Bronchus fibroblast of lung (primary cell): ENCODE measurements around the gene KRTAP10-4. TPM values are rescaled to one million over a fixed set of nuclear protein-coding genes. Genes with fewer than 3 reads are reported as not detected.

ENCODE experiments used
- total RNA-seq: library from RNA; depleted of rRNA; stranded (reverse); fragments of >200 nt; gene quantifications from 2 replicates; pipeline ENCODE4 v1.2.3, GENCODE V29; 2015

The KRTAP10-4 gene, protein sequence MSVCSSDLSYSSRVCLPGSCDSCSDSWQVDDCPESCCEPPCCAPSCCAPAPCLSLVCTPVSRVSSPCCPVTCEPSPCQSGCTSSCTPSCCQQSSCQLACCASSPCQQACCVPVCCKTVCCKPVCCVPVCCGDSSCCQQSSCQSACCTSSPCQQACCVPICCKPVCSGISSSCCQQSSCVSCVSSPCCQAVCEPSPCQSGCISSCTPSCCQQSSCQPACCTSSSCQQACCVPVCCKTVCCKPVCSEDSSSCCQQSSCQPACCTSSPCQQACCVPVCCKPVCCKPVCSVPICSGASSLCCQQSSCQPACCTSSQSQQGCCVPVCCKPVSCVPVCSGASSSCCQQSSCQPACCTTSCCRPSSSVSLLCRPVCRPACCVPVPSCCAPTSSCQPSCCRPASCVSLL
- total RNA-seq: not detected in 2 replicates

DNA sequence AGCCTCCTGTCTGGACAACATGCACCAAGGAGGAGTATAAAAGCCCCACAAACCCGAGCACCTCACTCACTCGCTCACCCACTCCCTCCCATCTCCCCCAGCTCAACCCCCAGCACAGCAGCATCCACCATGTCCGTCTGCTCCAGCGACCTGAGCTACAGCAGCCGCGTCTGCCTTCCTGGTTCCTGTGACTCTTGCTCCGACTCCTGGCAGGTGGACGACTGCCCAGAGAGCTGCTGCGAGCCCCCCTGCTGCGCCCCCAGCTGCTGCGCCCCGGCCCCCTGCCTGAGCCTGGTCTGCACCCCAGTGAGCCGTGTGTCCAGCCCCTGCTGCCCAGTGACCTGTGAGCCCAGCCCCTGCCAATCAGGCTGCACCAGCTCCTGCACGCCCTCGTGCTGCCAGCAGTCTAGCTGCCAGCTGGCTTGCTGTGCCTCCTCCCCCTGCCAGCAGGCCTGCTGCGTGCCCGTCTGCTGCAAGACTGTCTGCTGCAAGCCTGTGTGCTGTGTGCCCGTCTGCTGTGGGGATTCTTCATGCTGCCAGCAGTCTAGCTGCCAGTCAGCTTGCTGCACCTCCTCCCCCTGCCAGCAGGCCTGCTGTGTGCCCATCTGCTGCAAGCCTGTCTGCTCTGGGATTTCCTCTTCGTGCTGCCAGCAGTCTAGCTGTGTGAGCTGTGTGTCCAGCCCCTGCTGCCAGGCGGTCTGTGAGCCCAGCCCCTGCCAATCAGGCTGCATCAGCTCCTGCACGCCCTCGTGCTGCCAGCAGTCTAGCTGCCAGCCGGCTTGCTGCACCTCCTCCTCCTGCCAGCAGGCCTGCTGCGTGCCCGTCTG is at the start of gene KRTAP10-4:
TSS of gene KRTAP10-4 (plus strand) at position 100 of the 827 bp plus-strand sequence. CDS start at position 130, 30 bp downstream.

GRCh38 chr21:44539991-44540666 is 33.4 kb upstream of the KRTAP10-4 start, which contains the start of gene KRTAP10-1:
TSS of gene KRTAP10-1 (minus strand) at chr21:44540195. CDS start at chr21:44540150, 45 bp downstream.

DNA sequence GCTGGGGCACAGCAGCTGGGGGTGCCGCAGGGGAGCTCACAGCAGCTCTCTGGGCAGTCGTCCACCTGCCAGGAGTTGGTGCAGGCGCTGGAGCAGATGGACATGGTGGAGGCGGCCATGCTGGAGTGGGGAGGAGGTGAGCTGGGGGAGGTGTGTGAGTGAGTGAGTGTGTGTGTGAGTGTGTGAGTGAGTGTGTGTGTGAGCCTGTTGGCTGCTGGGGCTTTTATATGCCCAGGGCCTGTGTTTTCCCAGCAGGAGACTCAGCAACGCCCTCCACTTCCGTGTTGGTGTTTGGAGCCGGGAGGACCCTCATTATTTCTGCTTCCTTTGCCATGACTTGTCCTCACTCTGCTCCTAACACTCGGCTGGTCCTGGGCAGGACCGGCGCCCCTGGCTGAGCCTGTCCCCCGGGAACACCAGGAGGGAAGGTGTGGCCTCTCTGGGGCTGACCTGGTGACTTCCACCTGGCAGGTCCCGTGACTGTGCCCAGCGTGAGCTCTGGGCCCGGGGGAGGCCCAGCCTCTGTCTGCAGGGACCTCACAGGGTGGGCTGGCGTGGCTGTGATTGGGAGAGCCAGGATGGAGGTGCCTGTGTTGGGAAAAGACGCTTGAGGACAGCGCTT is 22.1 kb upstream of the KRTAP10-4 start, which contains the start of gene KRTAP10-2:
TSS of gene KRTAP10-2 (minus strand) at position 166 of the 622 bp plus-strand sequence. CDS start at position 119, 47 bp downstream.

GRCh38 chr21:44558695-44559094 is 14.8 kb upstream of the KRTAP10-4 start, which contains the start of gene KRTAP10-3:
TSS of gene KRTAP10-3 (minus strand) at chr21:44558795. CDS start at chr21:44558715, 80 bp downstream.

DNA sequence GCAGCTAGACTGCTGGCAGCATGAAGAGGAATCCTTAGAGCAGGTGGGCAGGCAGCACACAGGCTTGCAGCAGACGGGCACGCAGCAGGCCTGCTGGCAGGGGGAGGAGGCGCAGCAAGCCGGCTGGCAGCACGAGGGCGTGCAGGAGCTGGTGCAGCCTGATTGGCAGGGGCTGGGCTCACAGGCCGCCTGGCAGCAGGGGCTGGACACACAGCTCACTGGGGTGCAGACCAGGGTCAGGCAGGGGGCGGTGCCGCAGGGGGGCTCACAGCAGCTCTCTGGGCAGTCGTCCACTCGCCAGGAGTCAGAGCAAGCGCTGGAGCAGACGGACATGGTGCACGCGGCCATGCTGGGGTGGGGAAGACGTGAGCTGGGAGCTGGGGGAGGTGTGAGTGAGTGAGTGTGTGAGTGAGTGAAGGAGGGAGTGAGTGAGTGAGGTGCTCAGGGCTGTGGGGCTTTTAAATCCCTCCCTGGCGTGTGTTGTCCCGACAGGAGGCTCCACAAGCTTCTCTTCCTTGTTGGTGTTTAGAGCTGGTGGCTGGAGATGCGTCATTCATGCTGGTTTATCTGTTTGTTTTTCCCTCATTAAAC is 6.8 kb downstream of the KRTAP10-4 start, which contains the start of gene KRTAP10-5:
TSS of gene KRTAP10-5 (minus strand) at position 374 of the 591 bp plus-strand sequence. CDS start at position 348, 26 bp downstream.

DNA sequence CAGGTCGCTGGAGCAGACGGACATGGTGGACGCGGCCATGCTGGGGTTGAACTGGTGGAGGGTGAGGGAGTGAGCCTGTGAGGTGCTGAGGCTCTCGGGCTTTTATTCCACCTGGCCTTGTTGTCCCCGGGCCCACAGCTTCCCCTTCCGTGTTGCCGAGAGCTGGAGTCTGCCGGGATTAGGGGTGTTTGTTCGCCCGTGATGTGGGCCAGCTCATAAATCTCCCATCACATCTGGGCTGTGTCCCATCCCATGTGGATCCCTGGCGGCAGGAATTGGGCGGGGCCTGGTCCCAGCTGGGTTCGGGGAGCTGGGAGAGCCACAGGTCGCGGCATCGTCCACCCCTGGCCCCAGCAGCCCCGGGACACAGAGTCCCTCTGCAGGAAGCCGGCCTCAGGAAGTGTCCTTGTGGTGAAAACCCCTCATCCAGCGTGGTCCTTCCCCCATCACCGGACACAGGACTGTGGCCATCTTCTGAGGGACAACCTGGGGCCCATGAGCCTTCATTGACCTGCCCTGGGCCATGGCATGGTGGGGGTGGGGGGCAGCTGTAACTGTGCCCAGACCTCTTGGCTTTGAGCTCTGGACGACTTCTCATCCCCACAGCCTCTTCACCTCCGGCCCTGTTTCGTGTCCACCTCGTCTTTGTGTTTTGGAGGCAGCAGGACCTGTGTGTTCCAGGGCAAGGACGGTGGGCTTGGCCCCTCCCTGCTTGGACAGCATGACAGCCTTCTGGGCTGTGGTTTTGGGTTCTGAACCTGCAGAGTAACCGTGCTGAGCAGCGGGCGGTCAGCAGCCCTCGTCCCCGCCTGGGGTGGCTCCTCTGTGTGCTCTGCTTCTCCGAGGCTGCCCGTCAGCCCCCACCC is 19.1 kb downstream of the KRTAP10-4 start, which contains the start of gene KRTAP10-6:
TSS of gene KRTAP10-6 (minus strand) at position 60 of the 866 bp plus-strand sequence. CDS start at position 39, 21 bp downstream.

DNA sequence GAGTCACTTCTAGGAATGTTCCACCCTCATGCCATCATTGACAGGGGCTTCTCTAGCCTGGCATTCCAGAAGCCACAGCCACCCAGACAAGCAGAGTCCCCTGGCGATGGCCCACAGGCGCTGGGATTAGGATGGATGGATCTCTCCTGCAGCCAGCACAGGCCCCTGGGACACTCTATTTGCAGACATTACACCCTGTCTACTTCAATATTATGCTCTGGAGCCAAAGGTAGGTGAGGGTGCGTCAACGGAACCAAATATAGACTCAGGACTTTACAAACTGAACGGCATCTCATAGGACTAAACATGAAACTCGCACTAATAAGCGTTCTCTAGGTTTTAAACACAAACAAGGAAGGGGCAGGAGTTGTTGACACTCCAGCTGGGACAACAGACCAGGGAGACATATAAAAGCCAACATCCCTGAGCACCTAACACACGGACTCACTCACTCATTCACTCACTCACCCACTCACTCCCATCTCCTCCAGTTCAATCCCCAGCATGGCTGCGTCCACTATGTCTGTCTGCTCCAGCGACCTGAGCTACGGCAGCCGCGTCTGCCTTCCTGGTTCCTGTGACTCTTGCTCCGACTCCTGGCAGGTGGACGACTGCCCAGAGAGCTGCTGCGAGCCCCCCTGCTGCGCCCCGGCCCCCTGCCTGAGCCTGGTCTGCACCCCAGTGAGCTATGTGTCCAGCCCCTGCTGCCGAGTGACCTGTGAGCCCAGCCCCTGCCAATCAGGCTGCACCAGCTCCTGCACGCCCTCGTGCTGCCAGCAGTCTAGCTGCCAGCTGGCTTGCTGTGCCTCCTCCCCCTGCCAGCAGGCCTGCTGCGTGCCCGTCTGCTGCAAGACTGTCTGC is 26.8 kb downstream of the KRTAP10-4 start, which contains the start of gene KRTAP10-7:
TSS of gene KRTAP10-7 (plus strand) at position 480 of the 861 bp plus-strand sequence. CDS start at position 505, 25 bp downstream.

GRCh38 chr21:44612029-44612486 is 38.5 kb downstream of the KRTAP10-4 start, which contains the start of gene KRTAP10-8:
TSS of gene KRTAP10-8 (plus strand) at chr21:44612079. CDS start at chr21:44612101, 22 bp downstream.

Other genes with a start within 250 kb of the KRTAP10-4 start
- 13.3 and 16.6 TPM in 2 replicates for gene CFAP410, start 234.3 kb upstream of the KRTAP10-4 start, total RNA-seq
- not detected in 2 replicates for gene TRPM2, start 220.1 kb upstream of the KRTAP10-4 start, total RNA-seq
- gene LRRC3, start 118.2 kb upstream of the KRTAP10-4 start, total RNA-seq: 1.3 and 1.5 TPM in 2 replicates
- not detected in 2 replicates for gene KRTAP10-1, start 33.5 kb upstream of the KRTAP10-4 start, total RNA-seq
- gene KRTAP10-2, start 22.2 kb upstream of the KRTAP10-4 start, total RNA-seq: not detected in 2 replicates
- not detected in 2 replicates for gene KRTAP10-3, start 14.9 kb upstream of the KRTAP10-4 start, total RNA-seq
- not detected in 2 replicates for gene KRTAP10-5, start 6.9 kb downstream of the KRTAP10-4 start, total RNA-seq
- not detected in 2 replicates for gene KRTAP10-6, start 18.8 kb downstream of the KRTAP10-4 start, total RNA-seq
- not detected in 2 replicates for gene KRTAP10-7, start 26.9 kb downstream of the KRTAP10-4 start, total RNA-seq
- gene KRTAP10-8, start 38.4 kb downstream of the KRTAP10-4 start, total RNA-seq: not detected in 2 replicates
- gene KRTAP10-9, start 53.4 kb downstream of the KRTAP10-4 start, total RNA-seq: not detected in 2 replicates
- gene KRTAP10-10, start 63.6 kb downstream of the KRTAP10-4 start, total RNA-seq: not detected in 2 replicates
- not detected in 2 replicates for gene KRTAP10-11, start 72.7 kb downstream of the KRTAP10-4 start, total RNA-seq
- not detected in 2 replicates for gene KRTAP12-4, start 80.9 kb downstream of the KRTAP10-4 start, total RNA-seq
- not detected in 2 replicates for gene KRTAP12-3, start 84.2 kb downstream of the KRTAP10-4 start, total RNA-seq
- not detected in 2 replicates for gene KRTAP12-2, start 93.2 kb downstream of the KRTAP10-4 start, total RNA-seq
- not detected in 2 replicates for gene KRTAP12-1, start 108.4 kb downstream of the KRTAP10-4 start, total RNA-seq
- not detected in 2 replicates for gene KRTAP10-12, start 123.4 kb downstream of the KRTAP10-4 start, total RNA-seq
- not detected in 2 replicates for gene TSPEAR, start 137.8 kb downstream of the KRTAP10-4 start, total RNA-seq
- gene UBE2G2, start 228.1 kb downstream of the KRTAP10-4 start, total RNA-seq: 32.4 and 34.8 TPM in 2 replicates
- 84.1 and 90.5 TPM in 2 replicates for gene SUMO3, start 244.3 kb downstream of the KRTAP10-4 start, total RNA-seq